ENCODE results near the gene ATP8B4.
"Not testable (repeated sequence)": the region's sequence is repeated elsewhere in the genome, so short reads cannot be mapped to it uniquely, and the experiment has no call there.

The ATP8B4 gene

GRCh38 chr15:50003786-50004334 is 115.2 kb downstream of the ATP8B4 start:
- FAIRE-seq: no peak

GRCh38 chr15:49991587-49991986 is 127.4 kb downstream of the ATP8B4 start:
- no peak for FAIRE-seq

DNA sequence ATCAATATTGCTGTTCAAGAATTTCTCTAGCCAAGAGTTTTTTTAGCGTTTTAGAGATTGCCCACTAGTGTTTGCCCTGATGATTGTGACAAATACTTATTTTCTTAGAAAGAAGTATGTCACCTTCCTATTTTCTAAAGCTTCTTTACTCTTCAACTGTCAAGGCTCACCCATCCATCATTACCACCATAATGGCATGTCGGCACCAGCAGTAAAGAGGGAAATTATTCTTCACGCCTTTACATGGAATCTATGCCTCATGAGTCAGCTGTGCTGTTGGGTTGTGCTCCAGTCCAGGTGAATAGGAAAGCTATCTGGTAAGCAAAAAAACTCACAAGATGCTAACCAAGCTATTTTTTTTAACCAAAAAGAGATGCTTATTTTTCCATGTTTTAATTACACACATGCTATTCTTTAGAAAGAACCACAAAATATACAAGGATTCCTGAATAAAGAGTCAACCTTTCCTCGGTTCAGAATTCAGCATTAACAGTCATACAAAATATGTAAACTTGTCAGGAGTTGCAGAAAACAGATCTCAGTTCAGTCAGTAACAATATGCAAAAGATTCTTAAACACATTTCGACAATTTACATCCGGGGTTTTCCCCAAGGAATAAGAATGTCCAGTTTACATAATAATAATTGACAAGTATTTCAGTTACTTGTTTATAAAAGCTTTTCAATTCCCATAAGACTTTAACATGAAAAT is 128.0 kb downstream of the ATP8B4 start:
- no peak for FAIRE-seq

GRCh38 chr15:49989498-49989897 is 129.5 kb downstream of the ATP8B4 start:
- no peak for FAIRE-seq

- no peak for FAIRE-seq
Observed at GRCh38 chr15:49988766-49989165, 130.3 kb downstream of the ATP8B4 start.

- FAIRE-seq: no peak
Observed at GRCh38 chr15:49987896-49988295, 131.1 kb downstream of the ATP8B4 start.

- FAIRE-seq: no peak
Observed at GRCh38 chr15:49987198-49987785, 131.7 kb downstream of the ATP8B4 start.

DNA sequence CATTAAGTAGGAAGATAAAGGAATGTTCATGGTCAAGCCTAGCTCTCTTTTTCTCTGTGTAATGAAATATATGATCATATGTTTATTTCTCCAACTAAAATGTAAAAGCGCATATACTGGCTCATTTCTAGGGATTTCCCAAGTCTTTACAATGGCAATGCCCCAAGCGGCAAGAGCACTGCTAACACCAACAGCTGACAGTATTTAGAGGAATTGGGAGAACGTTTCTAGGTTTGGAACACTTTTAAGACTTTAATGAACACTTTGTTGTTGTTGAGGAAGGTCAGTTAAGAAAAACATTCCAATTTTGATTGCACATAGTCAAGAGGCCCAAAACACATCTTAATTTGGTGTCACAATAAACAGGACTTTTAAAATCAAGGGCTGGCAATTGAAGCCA is 132.7 kb downstream of the ATP8B4 start:
- no peak for FAIRE-seq

- FAIRE-seq: no peak
Observed at GRCh38 chr15:49985463-49985862, 133.6 kb downstream of the ATP8B4 start.

GRCh38 chr15:49984436-49984835 is 134.6 kb downstream of the ATP8B4 start:
- no peak for FAIRE-seq

- no peak for FAIRE-seq
Observed at GRCh38 chr15:49982584-49982983, 136.4 kb downstream of the ATP8B4 start.

DNA sequence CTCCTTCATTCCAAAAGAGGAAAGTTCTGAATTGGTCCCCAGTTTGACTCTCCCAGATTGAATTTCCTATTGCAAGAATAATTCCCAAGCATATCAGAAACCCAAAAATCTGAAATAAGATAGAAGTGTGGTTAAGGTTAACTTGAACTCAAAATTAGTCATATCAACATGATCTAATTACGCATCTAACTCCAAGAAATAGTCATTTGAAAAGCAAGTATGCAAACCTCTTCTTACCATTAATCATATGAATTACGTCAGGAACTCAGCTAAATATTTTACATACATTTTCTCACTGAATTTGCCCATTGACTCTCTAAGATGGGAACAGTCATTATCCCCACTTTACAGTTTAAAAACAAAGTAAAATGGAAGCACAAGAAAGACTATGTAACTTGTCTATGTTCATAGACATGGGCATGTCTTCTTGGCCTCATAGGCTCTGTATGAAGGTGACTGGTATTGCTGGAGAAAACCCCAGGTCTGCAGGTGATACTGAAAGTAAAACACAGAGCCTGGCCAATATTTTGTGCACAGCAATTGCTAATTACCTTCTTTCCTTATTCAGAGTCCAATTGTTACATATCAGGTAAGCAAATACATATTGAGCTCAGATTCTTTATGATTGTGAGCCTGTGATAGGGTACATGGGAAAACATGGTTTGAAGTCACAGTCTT is 139.2 kb downstream of the ATP8B4 start:
- FAIRE-seq: no peak

DNA sequence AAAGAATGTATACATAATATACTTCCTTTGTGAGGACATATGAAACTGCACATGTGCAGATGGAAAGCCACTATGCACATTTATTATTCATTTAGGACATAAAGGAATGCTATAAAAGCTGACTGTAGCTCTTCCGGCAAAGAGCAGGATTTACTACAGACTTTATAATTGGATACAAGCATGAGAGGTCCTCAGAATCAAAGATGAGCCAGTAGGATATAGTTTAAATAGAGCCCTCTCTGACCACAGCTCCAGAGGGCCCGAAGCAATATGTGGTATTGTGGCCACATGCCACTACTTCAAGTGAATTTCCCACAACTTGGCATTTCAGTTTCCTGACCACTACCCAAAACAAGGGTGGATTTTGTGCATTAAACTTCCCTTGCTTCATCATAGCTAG is 140.9 kb downstream of the ATP8B4 start:
- FAIRE-seq: no peak

DNA sequence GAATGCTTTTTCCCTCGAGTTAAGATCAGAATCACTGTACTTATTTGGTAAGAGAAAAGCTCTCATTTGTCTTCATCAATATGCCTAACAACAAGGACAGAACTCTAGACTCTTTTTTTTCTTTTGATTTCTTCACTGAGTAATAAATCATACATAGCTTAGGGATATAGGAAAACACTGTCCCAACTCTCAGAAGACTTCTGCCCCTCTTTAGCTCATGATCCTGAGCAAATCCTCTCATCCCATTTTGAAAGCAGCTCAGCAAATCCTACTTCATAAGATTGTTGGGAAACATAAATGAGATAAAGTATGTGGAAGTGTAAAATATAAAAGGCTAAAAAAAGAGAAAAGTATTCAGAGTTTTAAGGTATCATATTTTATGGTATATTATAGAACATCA is 141.7 kb downstream of the ATP8B4 start:
- FAIRE-seq: no peak

- FAIRE-seq: no peak
Observed at GRCh38 chr15:49964551-49964950, 154.5 kb downstream of the ATP8B4 start.

GRCh38 chr15:49964061-49964460 is 155.0 kb downstream of the ATP8B4 start:
- FAIRE-seq: no peak

- not testable (repeated sequence) for FAIRE-seq
Observed at GRCh38 chr15:49963033-49963772, 155.8 kb downstream of the ATP8B4 start.

- FAIRE-seq: no peak
Observed at GRCh38 chr15:49962044-49962602, 156.9 kb downstream of the ATP8B4 start.

DNA sequence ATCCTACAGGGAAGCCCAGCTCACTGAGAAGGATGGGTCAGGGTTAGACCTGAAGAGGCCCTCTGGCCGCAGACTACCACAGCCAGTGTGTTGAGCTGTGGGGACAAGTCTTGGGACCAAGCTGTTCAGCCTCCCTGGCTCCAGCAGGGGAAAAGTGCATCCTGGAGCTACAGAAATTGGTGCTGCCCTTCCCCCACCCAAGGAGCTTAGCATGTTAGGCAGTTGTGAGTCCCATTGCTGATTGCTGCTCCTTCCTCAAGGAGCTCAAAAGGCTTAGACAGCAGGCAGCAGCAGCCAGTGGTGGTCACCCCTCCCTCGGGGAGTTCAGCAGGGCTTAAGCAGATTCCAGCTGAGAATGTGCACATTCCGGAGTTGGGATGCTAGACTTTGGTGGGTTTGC is 165.6 kb downstream of the ATP8B4 start:
- FAIRE-seq: no peak

- FAIRE-seq: no peak
Observed at GRCh38 chr15:49946681-49947080, 172.4 kb downstream of the ATP8B4 start.

- no peak for FAIRE-seq
Observed at GRCh38 chr15:49934487-49934886, 184.5 kb downstream of the ATP8B4 start.

DNA sequence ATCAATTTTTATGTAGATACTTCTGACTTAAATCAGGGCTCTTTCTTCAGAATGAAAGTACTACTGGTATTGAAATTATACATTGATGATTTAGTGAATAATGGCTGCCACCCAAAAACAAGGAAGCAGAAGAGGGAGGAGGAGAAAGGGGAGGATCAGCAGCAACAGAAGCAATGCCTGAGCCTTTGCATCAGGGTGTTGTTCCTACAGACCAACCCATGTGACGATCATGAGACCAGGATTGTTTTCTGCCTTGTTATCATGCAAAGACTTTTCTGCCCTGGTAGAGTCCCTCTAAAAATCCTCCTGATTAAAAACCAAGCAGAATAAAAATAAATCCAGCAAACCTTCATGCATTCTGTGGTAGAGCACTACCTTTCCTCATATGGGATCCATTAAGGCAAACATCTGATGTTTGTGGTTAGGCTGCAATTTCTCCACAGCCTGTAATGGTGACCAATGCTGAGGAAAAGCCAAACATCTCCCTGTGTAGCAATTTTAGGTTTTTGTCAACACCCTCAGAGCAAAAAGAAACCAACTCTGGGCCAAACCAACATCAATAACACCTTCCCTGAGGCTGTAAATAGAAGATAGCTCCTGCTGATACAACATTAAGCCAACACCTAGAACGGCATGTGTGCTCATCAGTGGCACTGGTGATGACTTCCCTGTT is 191.7 kb downstream of the ATP8B4 start:
- no peak for FAIRE-seq

Measured in TTC549 (cell line).